Measurements from ENCODE around the gene GMDS.

DNA sequence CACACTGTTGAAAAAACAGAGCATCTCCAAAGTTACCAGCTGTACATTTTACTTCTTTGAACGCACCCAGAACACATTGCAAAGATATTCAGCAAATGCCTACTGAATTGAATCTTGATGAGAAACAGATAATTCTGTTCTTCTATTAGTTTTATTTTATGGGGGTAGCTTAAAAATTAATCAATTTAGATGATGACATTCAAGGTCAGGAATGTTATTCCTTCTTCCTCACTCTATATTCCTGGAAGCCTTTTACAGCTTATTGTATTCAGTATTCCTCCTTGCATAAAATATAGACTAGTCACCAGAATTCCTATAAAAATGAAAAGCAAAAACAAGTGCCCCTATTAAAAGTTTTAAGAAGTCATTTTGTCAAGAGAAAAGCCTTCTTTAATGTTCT lies 21.4 kb upstream of the GMDS start:
- TF ChIP-seq CTCF (optimal IDR thresholded peaks at IDR 0.05 in 1 of 3, IDR thresholded peaks at IDR 0.05 in 1 of 3, conservative IDR thresholded peaks at IDR 0.05 in 1 of 3; ENCODE audit: extremely low read depth in 1 of 3, insufficient read depth in 2 of 3, low read length in 3 of 3) (no peak), EZH2 (IDR thresholded peaks at IDR 0.05; ENCODE audit: low read length) (no peak)

Data from keratinocyte (primary cell).